ENCODE measurements around the gene EEPD1. TPM values are rescaled to one million over a fixed set of nuclear protein-coding genes. Genes with fewer than 3 reads are reported as not detected.

Gene EEPD1
- total and polyA plus RNA-seq, 2 donors (not counting 3 experiments of a cell fraction or from before 2014, with no cell fraction given): 0.40 to 0.42 TPM

DNA sequence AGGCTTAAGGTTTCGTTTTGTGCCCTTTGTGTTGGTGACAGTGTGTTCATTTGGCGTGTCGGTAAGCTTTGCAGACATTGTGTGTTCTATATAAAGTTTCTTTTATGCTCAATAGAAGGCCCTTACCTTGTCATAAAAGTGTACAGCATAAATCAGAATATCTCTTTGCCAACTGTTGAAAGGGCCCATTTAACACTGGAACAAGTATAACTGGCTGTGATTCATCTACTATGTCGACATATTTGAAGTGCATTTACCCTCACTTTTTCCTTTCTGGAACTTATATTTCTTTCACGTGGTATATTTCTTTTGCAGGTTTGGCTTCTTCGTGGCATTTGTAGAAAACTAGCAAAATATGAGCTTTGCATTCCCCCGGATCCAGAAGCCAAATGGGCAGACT lies 32.7 kb downstream of the EEPD1 start:
- Histone ChIP-seq H3K27me3 (ENCODE audit: control insufficient read depth in 2 of 2, insufficient read depth in 2 of 2, low read length in 2 of 2) (no peaks in the 10 kb centered on the region), H2AFZ (ENCODE audit: low read depth, low read length) (no peak overlapping the region), H3K79me2 (ENCODE audit: control insufficient read depth, insufficient read depth, low read length) (no peaks in the 10 kb centered on the region), H3K27ac (ENCODE audit: insufficient read depth, low read depth, low read length) (no peak overlapping the region), H3K9me3 (replicated peaks; ENCODE audit: control insufficient read depth, insufficient read depth, low read length) (no peaks in the 10 kb centered on the region), H4K20me1 (replicated peaks; ENCODE audit: control insufficient read depth, extremely low read depth, insufficient read depth, low read length) (no peaks in the 10 kb centered on the region), H3K4me2 (ENCODE audit: insufficient read depth, low read length) (no peak overlapping the region), H3K4me1 (ENCODE audit: control insufficient read depth, extremely low read depth, insufficient read depth, low read length) (no peaks in the 10 kb centered on the region), H3K9me1 (replicated peaks; ENCODE audit: control insufficient read depth, extremely low read depth, insufficient read depth, low read length) (no peaks in the 10 kb centered on the region), H3K9ac (replicated peaks; ENCODE audit: extremely low read depth, insufficient read depth, low read length) (no peak overlapping the region), H3K4me3 (replicated peaks in 1 of 3; ENCODE audit: insufficient read depth in 1 of 3, low read depth in 1 of 3, low read length in 3 of 3) (no peak overlapping the region), H3K36me3 (ENCODE audit: control insufficient read depth in 2 of 2, extremely low read depth in 1 of 2, insufficient read depth in 2 of 2, low read length in 2 of 2) (no peaks in the 10 kb centered on the region)
- FAIRE-seq (no peak), DNase-seq (ENCODE audit: low read depth, low spot score) (no peak)
- dilution Hi-C loops (cut with MboI; ENCODE audit: extremely low pct_ligation_motif_present, low sequenced_read_pairs): no loop called here
- TF ChIP-seq, protein P1, sequence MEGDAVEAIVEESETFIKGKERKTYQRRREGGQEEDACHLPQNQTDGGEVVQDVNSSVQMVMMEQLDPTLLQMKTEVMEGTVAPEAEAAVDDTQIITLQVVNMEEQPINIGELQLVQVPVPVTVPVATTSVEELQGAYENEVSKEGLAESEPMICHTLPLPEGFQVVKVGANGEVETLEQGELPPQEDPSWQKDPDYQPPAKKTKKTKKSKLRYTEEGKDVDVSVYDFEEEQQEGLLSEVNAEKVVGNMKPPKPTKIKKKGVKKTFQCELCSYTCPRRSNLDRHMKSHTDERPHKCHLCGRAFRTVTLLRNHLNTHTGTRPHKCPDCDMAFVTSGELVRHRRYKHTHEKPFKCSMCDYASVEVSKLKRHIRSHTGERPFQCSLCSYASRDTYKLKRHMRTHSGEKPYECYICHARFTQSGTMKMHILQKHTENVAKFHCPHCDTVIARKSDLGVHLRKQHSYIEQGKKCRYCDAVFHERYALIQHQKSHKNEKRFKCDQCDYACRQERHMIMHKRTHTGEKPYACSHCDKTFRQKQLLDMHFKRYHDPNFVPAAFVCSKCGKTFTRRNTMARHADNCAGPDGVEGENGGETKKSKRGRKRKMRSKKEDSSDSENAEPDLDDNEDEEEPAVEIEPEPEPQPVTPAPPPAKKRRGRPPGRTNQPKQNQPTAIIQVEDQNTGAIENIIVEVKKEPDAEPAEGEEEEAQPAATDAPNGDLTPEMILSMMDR (IDR thresholded peaks at IDR 0.05; ENCODE audit: extremely low read depth in 1 of 2, insufficient read depth in 1 of 2, low read depth in 1 of 2, low read length in 2 of 2): no peak
- no peak for TF ChIP-seq MYC (IDR thresholded peaks at IDR 0.05; ENCODE audit: low read depth, low read length)
- no peak for TF ChIP-seq POLR2A (IDR thresholded peaks at IDR 0.05; ENCODE audit: low read depth, low read length)
- no peak for TF ChIP-seq EZH2 (IDR thresholded peaks at IDR 0.05; ENCODE audit: borderline replicate concordance, low read depth, low read length, severe bottlenecking)
- TF ChIP-seq FOS (IDR thresholded peaks at IDR 0.05; ENCODE audit: borderline replicate concordance, insufficient read depth, low read length): no peak
- no peak for TF ChIP-seq GATA2 (IDR thresholded peaks at IDR 0.05; ENCODE audit: insufficient read depth, insufficient read length, low read depth, low read length)
- TF ChIP-seq, protein P2, sequence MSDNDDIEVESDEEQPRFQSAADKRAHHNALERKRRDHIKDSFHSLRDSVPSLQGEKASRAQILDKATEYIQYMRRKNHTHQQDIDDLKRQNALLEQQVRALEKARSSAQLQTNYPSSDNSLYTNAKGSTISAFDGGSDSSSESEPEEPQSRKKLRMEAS (IDR thresholded peaks at IDR 0.05; ENCODE audit: insufficient read depth, insufficient read length): no peak
- no peak for TF ChIP-seq POLR2AphosphoS5 (IDR thresholded peaks at IDR 0.05; ENCODE audit: insufficient read depth, low read depth, low read length)
- TF ChIP-seq JUN (IDR thresholded peaks at IDR 0.05; ENCODE audit: borderline replicate concordance, insufficient read depth, insufficient read length, low read depth): no peak
- ChIA-PET POLR2A (no interaction called here), CTCF (interaction anchor here (1.5 kb wide), 1 partner anchor 57 kb away, joined by 5 read pairs; no protein-coding TSS in a partner anchor)
- BruUV-seq (replicated peaks): no TSS peak
- intact Hi-C loops (cut with micrococcal nuclease): loop anchor here (10.0 kb wide), 1 partner anchor 61 kb away; no protein-coding TSS in a partner anchor
